GM12873 (cell line): ENCODE results near the gene XPO1.

ENCODE experiments used
- CTCF ChIP-seq: IDR thresholded peaks from 2 replicates; pipeline ENCODE4 v1.5.1; 2012; ENCODE audit warnings: low read depth, mild to moderate bottlenecking, moderate library complexity, low read length, control low read depth; ENCODE audit not compliant: insufficient read depth; ENCODE audit errors: missing control alignments

Gene XPO1

GRCh38 chr2:61456070-61456745, 81.9 kb downstream of the XPO1 start:
- TF ChIP-seq CTCF, result no peak

GRCh38 chr2:61454383-61454782, 83.8 kb downstream of the XPO1 start:
- no peak for TF ChIP-seq CTCF

DNA sequence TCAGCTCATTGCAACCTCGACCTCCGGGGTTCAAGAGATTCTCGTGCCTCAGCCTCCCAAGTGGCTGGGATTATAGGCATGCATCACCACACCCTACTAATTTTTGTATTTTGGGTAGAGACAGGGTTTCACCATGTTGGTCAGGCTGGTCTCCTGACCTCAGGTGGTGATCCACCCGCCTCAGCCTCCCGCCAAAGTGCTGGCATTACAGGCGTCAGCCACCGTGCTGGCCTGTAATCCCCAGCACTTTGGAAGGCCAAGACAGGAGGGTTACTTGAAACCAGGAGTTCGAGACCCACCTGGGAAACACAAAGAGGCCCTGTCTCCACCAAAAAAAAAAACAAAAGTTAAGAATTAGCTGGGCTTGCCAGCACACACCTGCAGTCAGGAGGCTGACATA, 85.8 kb downstream of the XPO1 start:
- no peak for TF ChIP-seq CTCF

- TF ChIP-seq CTCF, result no peak
Measured at GRCh38 chr2:61451178-61451577, 87.0 kb downstream of the XPO1 start.

GRCh38 chr2:61450144-61450543, 88.0 kb downstream of the XPO1 start:
- no peak for TF ChIP-seq CTCF

DNA sequence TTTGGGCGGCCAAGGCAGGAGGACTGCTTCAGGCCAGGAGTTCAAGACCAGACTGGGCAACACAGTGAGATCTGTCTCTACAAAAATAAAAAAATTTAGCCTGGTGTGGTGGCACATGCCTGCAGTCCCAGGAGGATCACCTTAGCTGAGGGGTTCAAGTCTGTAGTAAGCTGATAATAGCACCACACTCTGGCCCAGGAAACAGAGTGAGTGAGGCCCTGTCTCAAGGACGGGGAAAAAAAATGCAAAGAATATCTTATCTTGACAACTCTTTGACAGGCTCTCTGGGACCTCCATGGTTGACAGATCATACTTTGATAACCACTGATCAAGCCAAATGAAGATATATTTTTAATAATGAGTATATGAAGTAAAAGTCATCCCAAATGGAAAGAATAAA, 89.9 kb downstream of the XPO1 start:
- no peak for TF ChIP-seq CTCF

DNA sequence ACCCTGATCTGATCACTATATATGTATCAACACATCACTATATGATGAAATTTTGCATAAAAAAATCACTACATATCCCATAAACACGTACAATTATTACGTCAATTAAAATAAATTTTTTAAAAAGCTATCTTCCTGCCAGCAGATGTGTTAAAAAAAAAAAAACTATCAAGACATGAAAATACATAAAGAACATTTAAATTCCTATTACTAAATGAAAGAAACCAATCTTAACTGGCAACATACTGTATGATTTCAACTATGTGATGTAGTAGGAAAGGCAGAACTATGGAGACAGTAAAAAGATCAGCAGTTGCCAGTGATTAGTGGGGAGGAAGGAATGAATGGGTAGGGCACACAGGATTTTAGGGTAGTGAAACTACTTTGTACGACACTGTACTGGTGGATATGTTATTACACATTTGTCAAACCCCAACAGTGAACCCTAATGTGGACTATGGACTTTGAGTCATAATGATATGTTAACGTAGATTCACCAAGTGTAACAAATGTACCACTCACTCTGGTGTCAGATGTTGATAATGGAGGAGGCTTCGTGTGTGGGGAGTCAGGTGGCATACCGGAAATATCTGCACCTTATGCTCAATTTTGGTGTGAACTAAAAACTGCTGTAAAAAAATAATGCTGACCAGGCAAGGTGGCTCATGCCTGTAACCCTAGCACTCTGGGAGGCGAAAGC, 94.7 kb downstream of the XPO1 start:
- TF ChIP-seq CTCF, result no peak
